IMR-90 (cell line): ENCODE measurements around the gene FAM83F. TPM values are rescaled to one million over a fixed set of nuclear protein-coding genes. Genes with fewer than 3 reads are reported as not detected.

Experiments used
- ATAC-seq: fragments of 200-7000 bp; cut with Tn5 transposase; 2 replicates; pipeline ENCODE4 v1.9.1; 2020; ENCODE audit warnings: low read depth, mild to moderate bottlenecking, moderate library complexity
- BruUV-seq: library from RNA; stranded (reverse); fragments of 400-500 nt; replicated peaks from 2 replicates; lab custom pipeline; 2021; lab: Mats Ljungman, UMichigan
- CTCF ChIA-PET: fragments of 300-600 bp; formaldehyde crosslinking; extraction: SDS; loops from one replicate; lab custom pipeline; 2021; ENCODE audit warnings: antibody characterized with exemption; lab: Yijun Ruan, JAX
- POLR2A ChIA-PET: fragments of 300-600 bp; sonication (Branson Sonifier 250); formaldehyde crosslinking; loops from one replicate; lab custom pipeline; 2022; ENCODE audit warnings: antibody characterized with exemption; ENCODE audit not compliant: unreplicated experiment; lab: Charles Lee
- DNase-seq: peaks from one replicate; pipeline ENCODE4 v3.0.0; 2013
- H2AFZ ChIP-seq: replicated peaks from 2 replicates; pipeline ENCODE3; 2013; ENCODE audit warnings: low read length, mild to moderate bottlenecking; ENCODE audit not compliant: poor library complexity
- H2AK5ac ChIP-seq: 2 replicates; pipeline ENCODE4 v1.6.1; 2013; ENCODE audit warnings: low read depth, low read length, inconsistent platforms
- H2AK9ac ChIP-seq: replicated peaks from 2 replicates; pipeline ENCODE3; 2013; ENCODE audit warnings: mild to moderate bottlenecking, low read depth, low read length, moderate library complexity; ENCODE audit not compliant: poor library complexity
- H2BK120ac ChIP-seq: 2 replicates; pipeline ENCODE4 v1.6.1; 2013; ENCODE audit warnings: low read depth, low read length, inconsistent platforms
- H2BK15ac ChIP-seq: 3 replicates; pipeline ENCODE4 v1.6.1; 2013; ENCODE audit warnings: low read depth, low read length, inconsistent platforms
- H2BK20ac ChIP-seq: 2 replicates; pipeline ENCODE4 v1.6.1; 2013; ENCODE audit warnings: low read depth, mild to moderate bottlenecking, inconsistent platforms, low read length, moderate library complexity
- H2BK5ac ChIP-seq: 2 replicates; pipeline ENCODE4 v1.6.1; 2013; ENCODE audit warnings: mild to moderate bottlenecking, low read depth, low read length, inconsistent platforms; ENCODE audit not compliant: poor library complexity, severe bottlenecking
- H3K14ac ChIP-seq: replicated peaks from 2 replicates; pipeline ENCODE4 v1.6.1; 2013; ENCODE audit warnings: low read depth, low read length, inconsistent platforms
- H3K18ac ChIP-seq: 2 replicates; pipeline ENCODE4 v1.6.1; 2013; ENCODE audit warnings: low read depth, low read length, control low read depth
- H3K23ac ChIP-seq: 2 replicates; pipeline ENCODE4 v1.6.1; 2013; ENCODE audit warnings: low read depth, low read length, inconsistent platforms
- H3K27ac ChIP-seq: 2 replicates; pipeline ENCODE4 v1.5.1; 2013; ENCODE audit warnings: mild to moderate bottlenecking, control low read depth, low read length; ENCODE audit not compliant: insufficient read depth
- H3K27me3 ChIP-seq: 2 replicates; pipeline ENCODE4 v1.6.1; 2013; ENCODE audit warnings: low read length; ENCODE audit not compliant: control insufficient read depth, insufficient read depth
- H3K36me3 ChIP-seq: 2 replicates; pipeline ENCODE4 v1.6.1; 2013; ENCODE audit warnings: low read length, mixed read lengths; ENCODE audit not compliant: control insufficient read depth, insufficient read depth
- H3K4ac ChIP-seq: 2 replicates; pipeline ENCODE4 v1.6.1; 2013; ENCODE audit warnings: low read depth, low read length, inconsistent platforms
- H3K4me1 ChIP-seq: 2 replicates; pipeline ENCODE4 v1.6.1; 2013; ENCODE audit warnings: low read length, mixed read lengths; ENCODE audit not compliant: control insufficient read depth, insufficient read depth
- H3K4me2 ChIP-seq: 2 replicates; pipeline ENCODE4 v1.6.1; 2013; ENCODE audit warnings: low read depth, mild to moderate bottlenecking, control low read depth, low read length, moderate library complexity
- H3K4me3 ChIP-seq: 2 replicates; pipeline ENCODE4 v1.5.1; 2013; ENCODE audit warnings: low read depth, mild to moderate bottlenecking, control low read depth, low read length, moderate library complexity; ENCODE audit not compliant: insufficient read depth
- H3K56ac ChIP-seq: 2 replicates; pipeline ENCODE4 v1.6.1; 2013; ENCODE audit warnings: low read length, inconsistent platforms; ENCODE audit not compliant: insufficient read depth; ENCODE audit errors: extremely low read depth
- H3K79me1 ChIP-seq, 2 experiments: 2 replicates each; pipeline ENCODE4 v1.6.1; 2013; ENCODE audit warnings: low read length in 2 of 2, inconsistent platforms in 1 of 2, low read depth in 1 of 2
- H3K9ac ChIP-seq: 2 replicates; pipeline ENCODE4 v1.6.1; 2013; ENCODE audit warnings: low read depth, low read length, control low read depth
- H3K9me1 ChIP-seq: 2 replicates; pipeline ENCODE4 v1.6.1; 2013; ENCODE audit warnings: low read length, inconsistent platforms; ENCODE audit not compliant: insufficient read depth
- H3K9me3 ChIP-seq: 2 replicates; pipeline ENCODE4 v1.6.1; 2013; ENCODE audit warnings: low read length; ENCODE audit not compliant: control insufficient read depth, insufficient read depth
- H4K20me1 ChIP-seq: 2 replicates; pipeline ENCODE4 v1.6.1; 2013; ENCODE audit warnings: low read length, inconsistent platforms; ENCODE audit not compliant: insufficient read depth
- H4K5ac ChIP-seq: 2 replicates; pipeline ENCODE4 v1.6.1; 2013; ENCODE audit warnings: mild to moderate bottlenecking, low read depth, low read length, control low read depth
- H4K8ac ChIP-seq, 2 experiments: 2 replicates each; pipeline ENCODE4 v1.6.1; 2013; ENCODE audit warnings: low read depth in 2 of 2, low read length in 2 of 2, control low read depth in 1 of 2, inconsistent platforms in 1 of 2
- H4K91ac ChIP-seq: 2 replicates; pipeline ENCODE4 v1.6.1; 2013; ENCODE audit warnings: low read depth, low read length, inconsistent platforms; ENCODE audit not compliant: insufficient read depth
- BHLHE40 ChIP-seq: fragments of 150-350 bp; IDR thresholded peaks from 2 replicates; pipeline ENCODE4 v1.6.1; 2016; ENCODE audit warnings: mild to moderate bottlenecking, low read depth, low read length
- CEBPB ChIP-seq: IDR thresholded peaks from 2 replicates; pipeline ENCODE4 v1.6.1; 2012; ENCODE audit warnings: low read depth, low read length, improper control_type of control experiment
- CHD1 ChIP-seq: IDR thresholded peaks from 2 replicates; pipeline ENCODE4 v1.6.1; 2012; ENCODE audit warnings: low read depth, low read length, improper control_type of control experiment
- FOS ChIP-seq: fragments of 150-350 bp; IDR thresholded peaks from 2 replicates; pipeline ENCODE4 v1.6.1; 2016; ENCODE audit warnings: low read depth, low read length
- MAFK ChIP-seq: IDR thresholded peaks from 2 replicates; pipeline ENCODE4 v1.6.1; 2012; ENCODE audit warnings: low read depth, low read length, improper control_type of control experiment
- MAZ ChIP-seq: IDR thresholded peaks from 2 replicates; pipeline ENCODE4 v1.6.1; 2012; ENCODE audit warnings: low read depth, mild to moderate bottlenecking, low read length, improper control_type of control experiment, moderate library complexity, borderline replicate concordance
- MXI1 ChIP-seq: IDR thresholded peaks from 2 replicates; pipeline ENCODE4 v1.6.1; 2012; ENCODE audit warnings: low read depth, mild to moderate bottlenecking, low read length, moderate library complexity, borderline replicate concordance
- NFE2L2 ChIP-seq: fragments of 150-350 bp; IDR thresholded peaks from 2 replicates; pipeline ENCODE4 v1.6.1; 2016; ENCODE audit warnings: low read depth, mild to moderate bottlenecking, low read length
- POLR2A ChIP-seq: IDR thresholded peaks from 2 replicates; pipeline ENCODE4 v1.6.1; 2012; ENCODE audit warnings: mild to moderate bottlenecking, low read depth, low read length
- RAD21 ChIP-seq: IDR thresholded peaks from 2 replicates; pipeline ENCODE4 v1.6.1; 2012; ENCODE audit warnings: low read length, improper control_type of control experiment
- RCOR1 ChIP-seq: IDR thresholded peaks from 2 replicates; pipeline ENCODE4 v1.6.1; 2012; ENCODE audit warnings: mild to moderate bottlenecking, low read length, improper control_type of control experiment; ENCODE audit not compliant: insufficient replicate concordance
- RFX5 ChIP-seq: IDR thresholded peaks from 2 replicates; pipeline ENCODE4 v1.8.0; 2012; ENCODE audit warnings: low read depth, mild to moderate bottlenecking, low read length, moderate library complexity
- SMC3 ChIP-seq: fragments of 150-350 bp; IDR thresholded peaks from 2 replicates; pipeline ENCODE4 v1.6.1; 2016; ENCODE audit warnings: low read depth, mild to moderate bottlenecking, antibody characterized with exemption, low read length, moderate library complexity
- WGBS, 2 experiments: methylation state at CpG; one replicate each; pipeline versions ENCODE4 v1.1.5 to v1.1.7; 2013; ENCODE audit warnings: missing lambda C conversion rate in 2 of 2; ENCODE audit not compliant: insufficient read length in 1 of 2; ENCODE audit errors: extremely low coverage in 2 of 2; 5-methylcytosine and 5-hydroxymethylcytosine counted together
- dilution Hi-C: fragments of 300-500 bp; cut with HindIII; formaldehyde crosslinking; loops from one replicate; pipeline ENCODE4 v1.14.3; 2018; ENCODE audit warnings: low sequenced_read_pairs; ENCODE audit not compliant: unreplicated experiment
- in situ Hi-C: fragments of 300-500 bp; cut with MboI; formaldehyde crosslinking; loops from 3 replicates; pipeline ENCODE4 v1.14.3; 2019; ENCODE audit warnings: low sequenced_read_pairs, inconsistent platforms, mixed read lengths
- intact Hi-C: fragments of 100-400 bp; cut with micrococcal nuclease; formaldehyde crosslinking; loops from 2 replicates; pipeline ENCODE4 v1.10.0; 2022
- polyA plus RNA-seq, 3 experiments: library from polyadenylated mRNA; depleted of rRNA; stranded (reverse); fragments of >200 nt; gene quantifications; 2 replicates each; pipeline ENCODE4 v1.2.3, GENCODE V29; 2012; ENCODE audit warnings: low replicate concordance in 1 of 3
- total RNA-seq: library from RNA; depleted of rRNA; stranded (reverse); fragments of >200 nt; gene quantifications from 2 replicates; pipeline ENCODE4 v1.2.3, GENCODE V29; 2012
- TF ChIP-seq, protein P1 (sequence below): conservative IDR thresholded peaks from 2 replicates; pipeline ENCODE4 v1.5.1; 2012; ENCODE audit warnings: mild to moderate bottlenecking, low read depth, low read length, improper control_type of control experiment
- TF ChIP-seq, protein P2 (sequence below): fragments of 150-350 bp; IDR thresholded peaks from 2 replicates; pipeline ENCODE4 v1.6.1; 2016; ENCODE audit warnings: low read depth, mild to moderate bottlenecking, low read length, moderate library complexity, borderline replicate concordance
- TF ChIP-seq, protein P3 (sequence below): fragments of 150-350 bp; IDR thresholded peaks from 2 replicates; pipeline ENCODE4 v1.6.1; 2017; ENCODE audit warnings: mild to moderate bottlenecking, antibody characterized with exemption, low read length, low read depth

Gene FAM83F
- total and polyA plus RNA-seq, 2 of the 4 experiments (the other 2 are of a cell fraction), result not detected

DNA sequence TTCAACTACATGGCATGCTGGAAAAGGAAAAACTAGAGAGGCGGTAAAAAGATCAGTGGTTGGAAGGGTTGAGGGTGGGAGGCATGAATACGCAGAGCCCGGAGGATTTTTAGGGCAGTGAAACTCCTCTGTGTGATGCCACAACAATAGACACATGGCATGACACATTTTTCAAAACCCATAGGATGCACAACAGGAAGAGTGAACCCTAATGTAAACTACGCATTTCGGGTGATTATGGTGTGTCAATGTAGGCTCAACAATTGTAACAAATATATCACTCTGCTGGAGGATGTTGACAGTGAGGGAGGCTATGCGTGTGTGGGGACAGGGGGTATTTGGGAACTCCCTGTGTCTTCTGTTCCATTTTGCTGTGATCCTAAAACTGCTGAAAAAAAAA, 15.7 kb upstream of the FAM83F start:
- Histone ChIP-seq H2BK15ac (no peak overlapping the region), H2BK5ac (no peak overlapping the region), H4K5ac (no peak overlapping the region), H3K56ac (no peak overlapping the region), H2AK9ac (no peak overlapping the region), H3K27me3 (peaks cover 65% of the 10 kb centered on the region), H3K4ac (no peak overlapping the region), H3K18ac (no peak overlapping the region), H2BK120ac (no peak overlapping the region), H3K9me1 (no peaks in the 10 kb centered on the region), H4K20me1 (no peaks in the 10 kb centered on the region), H3K36me3 (no peaks in the 10 kb centered on the region), H3K27ac (no peak overlapping the region), H2AFZ (no peak overlapping the region), H2BK20ac (no peak overlapping the region), H3K79me1 (no peaks in the 10 kb centered on the region), H3K9me3 (no peaks in the 10 kb centered on the region), H3K4me3 (no peak overlapping the region), H3K9ac (no peak overlapping the region), H3K14ac (no peak overlapping the region), H4K91ac (no peak overlapping the region), H3K23ac (no peak overlapping the region), H3K4me1 (no peaks in the 10 kb centered on the region), H3K4me2 (no peak overlapping the region), H4K8ac (no peak overlapping the region), H2AK5ac (no peak overlapping the region)
- TF ChIP-seq FOS (no peak), MXI1 (no peak), MAZ (no peak), RFX5 (no peak), CEBPB (no peak), BHLHE40 (no peak), CHD1 (no peak), MAFK (no peak), RCOR1 (no peak), RAD21 (no peak), POLR2A (no peak), SMC3 (no peak), NFE2L2 (no peak)
- TF ChIP-seq, protein P1, sequence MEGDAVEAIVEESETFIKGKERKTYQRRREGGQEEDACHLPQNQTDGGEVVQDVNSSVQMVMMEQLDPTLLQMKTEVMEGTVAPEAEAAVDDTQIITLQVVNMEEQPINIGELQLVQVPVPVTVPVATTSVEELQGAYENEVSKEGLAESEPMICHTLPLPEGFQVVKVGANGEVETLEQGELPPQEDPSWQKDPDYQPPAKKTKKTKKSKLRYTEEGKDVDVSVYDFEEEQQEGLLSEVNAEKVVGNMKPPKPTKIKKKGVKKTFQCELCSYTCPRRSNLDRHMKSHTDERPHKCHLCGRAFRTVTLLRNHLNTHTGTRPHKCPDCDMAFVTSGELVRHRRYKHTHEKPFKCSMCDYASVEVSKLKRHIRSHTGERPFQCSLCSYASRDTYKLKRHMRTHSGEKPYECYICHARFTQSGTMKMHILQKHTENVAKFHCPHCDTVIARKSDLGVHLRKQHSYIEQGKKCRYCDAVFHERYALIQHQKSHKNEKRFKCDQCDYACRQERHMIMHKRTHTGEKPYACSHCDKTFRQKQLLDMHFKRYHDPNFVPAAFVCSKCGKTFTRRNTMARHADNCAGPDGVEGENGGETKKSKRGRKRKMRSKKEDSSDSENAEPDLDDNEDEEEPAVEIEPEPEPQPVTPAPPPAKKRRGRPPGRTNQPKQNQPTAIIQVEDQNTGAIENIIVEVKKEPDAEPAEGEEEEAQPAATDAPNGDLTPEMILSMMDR, result no peak
- TF ChIP-seq, protein P2, sequence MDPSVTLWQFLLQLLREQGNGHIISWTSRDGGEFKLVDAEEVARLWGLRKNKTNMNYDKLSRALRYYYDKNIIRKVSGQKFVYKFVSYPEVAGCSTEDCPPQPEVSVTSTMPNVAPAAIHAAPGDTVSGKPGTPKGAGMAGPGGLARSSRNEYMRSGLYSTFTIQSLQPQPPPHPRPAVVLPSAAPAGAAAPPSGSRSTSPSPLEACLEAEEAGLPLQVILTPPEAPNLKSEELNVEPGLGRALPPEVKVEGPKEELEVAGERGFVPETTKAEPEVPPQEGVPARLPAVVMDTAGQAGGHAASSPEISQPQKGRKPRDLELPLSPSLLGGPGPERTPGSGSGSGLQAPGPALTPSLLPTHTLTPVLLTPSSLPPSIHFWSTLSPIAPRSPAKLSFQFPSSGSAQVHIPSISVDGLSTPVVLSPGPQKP, result no peak
- TF ChIP-seq, protein P3, sequence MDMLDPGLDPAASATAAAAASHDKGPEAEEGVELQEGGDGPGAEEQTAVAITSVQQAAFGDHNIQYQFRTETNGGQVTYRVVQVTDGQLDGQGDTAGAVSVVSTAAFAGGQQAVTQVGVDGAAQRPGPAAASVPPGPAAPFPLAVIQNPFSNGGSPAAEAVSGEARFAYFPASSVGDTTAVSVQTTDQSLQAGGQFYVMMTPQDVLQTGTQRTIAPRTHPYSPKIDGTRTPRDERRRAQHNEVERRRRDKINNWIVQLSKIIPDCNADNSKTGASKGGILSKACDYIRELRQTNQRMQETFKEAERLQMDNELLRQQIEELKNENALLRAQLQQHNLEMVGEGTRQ, result no peak
- ChIA-PET CTCF (no interaction called here), POLR2A (interaction anchor here (0.6 kb wide), 1 partner anchor 58 kb away, joined by 3 read pairs; no protein-coding TSS in a partner anchor)
- ATAC-seq, result no peak
- dilution Hi-C loops (no loop called here), in situ Hi-C loops (no loop called here), intact Hi-C loops (no loop called here)
- WGBS, 2 experiments, result no CpG with 5 or more reads among the region's 6 CpGs
- no TSS peak for BruUV-seq
- no peak for DNase-seq
